GM19452 (cell line): ENCODE data around the gene JAK3.
A peak's percentile ranks its signal among the peaks of the same experiment; 100 is the strongest.

Experiments
- ATAC-seq: cut with Tn5 transposase; IDR thresholded peaks from one replicate; pipeline ENCODE4 v1.9.1; 2021; ENCODE audit not compliant: unreplicated experiment

Gene JAK3

GRCh38 chr19:17866312-17866963 is 18.7 kb upstream of the JAK3 start:
- no peak for ATAC-seq

DNA sequence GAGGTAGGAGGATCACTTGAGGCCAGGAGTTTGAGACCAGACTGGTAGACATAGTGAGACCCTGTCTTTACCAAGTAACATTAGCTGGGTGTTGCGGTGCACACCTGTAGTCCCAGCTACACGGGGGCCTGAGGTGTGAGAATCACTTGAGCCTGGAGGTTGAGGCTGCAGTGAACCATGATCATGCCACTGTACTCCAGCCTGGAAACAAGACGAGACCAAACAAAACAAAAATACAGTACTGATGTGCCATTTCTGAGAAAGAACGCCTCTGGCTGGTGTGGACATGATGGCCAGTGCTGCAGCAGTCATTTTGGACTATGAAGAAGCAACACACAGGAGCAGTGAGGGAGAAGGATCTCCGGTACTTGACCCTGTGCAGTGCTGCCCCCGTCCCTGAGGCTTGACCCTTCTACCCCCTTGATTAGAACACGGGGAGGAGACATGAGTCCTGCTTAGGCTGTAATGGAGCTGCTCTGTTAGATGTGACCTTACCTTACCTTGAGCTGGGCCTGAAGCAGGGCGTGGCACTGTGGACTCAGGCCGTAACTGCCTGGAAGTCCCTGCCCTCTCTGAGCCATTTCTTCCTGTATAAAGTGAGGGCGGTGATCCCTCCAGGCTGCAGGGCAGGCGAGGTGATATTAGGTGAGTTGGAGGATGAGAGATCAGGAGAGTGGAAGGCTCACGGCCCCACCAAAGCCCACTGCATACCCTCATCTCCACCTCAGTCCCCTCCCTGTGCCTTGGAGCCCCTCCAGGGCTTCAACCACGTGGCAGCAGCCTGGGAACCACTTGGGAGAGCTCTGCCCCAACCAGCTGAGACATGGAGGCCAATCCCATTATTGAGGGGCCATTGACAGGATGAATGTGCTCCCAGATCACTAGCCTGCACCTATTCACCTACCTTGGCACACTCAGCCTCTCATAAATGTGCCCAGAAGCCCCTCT is 17.9 kb upstream of the JAK3 start:
- ATAC-seq = no peak

DNA sequence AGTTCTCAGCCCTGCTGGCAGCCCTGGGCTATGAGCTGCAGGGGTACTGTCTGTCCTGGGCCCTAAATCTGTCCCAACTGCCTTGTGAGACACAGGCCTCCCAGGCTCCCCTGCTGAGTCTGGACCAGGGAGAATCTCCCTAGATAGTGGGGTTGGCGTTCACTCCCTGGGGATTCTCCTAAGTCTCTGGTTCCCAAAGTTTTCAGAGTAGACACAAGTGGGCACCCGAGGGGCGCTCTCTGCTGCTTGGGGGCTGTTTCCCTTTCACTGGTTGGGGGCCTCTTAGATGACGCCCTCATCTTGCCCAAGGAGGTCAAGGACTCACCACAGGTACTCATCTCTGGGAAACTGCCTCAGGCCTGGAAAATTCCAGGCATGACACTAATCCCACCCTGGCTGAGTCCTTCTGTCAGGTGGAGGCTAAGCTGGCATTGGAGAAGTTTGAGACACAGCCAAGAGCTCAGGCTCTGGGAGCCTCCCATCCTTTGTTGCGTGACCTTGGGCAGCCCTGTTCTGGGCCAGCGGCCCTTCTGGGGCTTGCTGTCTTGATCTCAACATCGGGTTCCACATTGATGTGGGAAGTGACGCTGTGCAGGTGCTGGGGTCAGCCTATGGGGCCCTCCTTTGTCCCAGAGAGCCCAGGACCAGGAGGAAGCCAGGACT is 15.9 kb upstream of the JAK3 start:
- no peak for ATAC-seq

GRCh38 chr19:17862711-17863519 is 15.1 kb upstream of the JAK3 start:
- no peak for ATAC-seq

- ATAC-seq = no peak
Observed at GRCh38 chr19:17861542-17862402, 14.0 kb upstream of the JAK3 start.

DNA sequence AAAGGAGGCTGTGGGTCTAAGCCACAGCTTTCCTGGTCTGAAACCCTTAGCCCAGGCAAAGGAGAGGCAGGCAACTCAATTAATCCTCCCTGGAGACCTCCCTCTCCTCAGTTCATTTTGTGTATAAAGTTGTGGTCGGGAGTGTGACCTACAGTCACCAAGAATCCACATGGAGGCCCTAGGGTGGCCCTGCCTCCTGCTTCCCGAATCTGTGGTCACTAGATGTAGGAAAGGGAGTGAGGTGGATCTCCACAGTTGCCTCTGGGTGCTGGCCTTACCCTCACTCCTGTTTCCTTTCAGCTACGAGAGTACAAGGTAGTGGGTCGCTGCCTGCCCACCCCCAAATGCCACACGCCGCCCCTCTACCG is 13.2 kb upstream of the JAK3 start:
- ATAC-seq = no peak

DNA sequence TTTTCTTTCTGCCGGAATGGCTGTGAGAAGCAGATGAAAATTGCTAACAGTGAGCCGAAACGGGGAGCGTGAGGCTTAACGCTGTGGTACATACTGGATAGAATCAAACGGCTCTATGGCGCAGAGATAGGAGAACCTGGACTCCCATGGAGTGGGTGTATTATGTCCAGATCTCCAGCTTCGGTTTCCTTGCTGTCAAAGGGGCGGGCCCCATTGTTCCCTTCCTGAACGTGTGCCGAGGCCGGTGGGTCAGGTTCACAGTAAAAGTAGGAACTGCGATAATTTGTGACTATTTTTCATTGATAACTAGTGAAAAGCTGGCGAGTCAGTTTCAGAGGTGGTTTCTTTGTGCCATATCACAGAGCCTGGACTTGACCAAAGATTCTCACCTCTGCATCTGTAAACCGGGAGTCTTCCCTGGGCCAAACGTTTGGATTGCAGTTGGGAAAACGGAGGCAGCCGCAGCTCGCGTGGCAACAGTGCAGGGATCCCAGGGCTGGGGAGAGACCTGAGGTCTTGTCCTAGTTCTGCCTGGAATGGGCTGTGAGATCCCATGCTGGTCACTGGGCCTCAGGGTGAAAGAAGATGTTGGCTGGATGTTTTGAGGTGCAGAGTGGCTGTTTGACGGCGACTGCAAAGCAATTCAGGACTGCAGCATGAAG is 12.7 kb upstream of the JAK3 start:
- no peak for ATAC-seq

- ATAC-seq = peak; percentile 91
Observed at GRCh38 chr19:17859533-17860330, 11.9 kb upstream of the JAK3 start, which contains the start of gene RPL18A. Gene RPL18A (plus strand): TSS chr19:17859910. CDS start chr19:17859957, 47 bp downstream.

- ATAC-seq = no peak
Observed at GRCh38 chr19:17855280-17856152, 7.7 kb upstream of the JAK3 start.

DNA sequence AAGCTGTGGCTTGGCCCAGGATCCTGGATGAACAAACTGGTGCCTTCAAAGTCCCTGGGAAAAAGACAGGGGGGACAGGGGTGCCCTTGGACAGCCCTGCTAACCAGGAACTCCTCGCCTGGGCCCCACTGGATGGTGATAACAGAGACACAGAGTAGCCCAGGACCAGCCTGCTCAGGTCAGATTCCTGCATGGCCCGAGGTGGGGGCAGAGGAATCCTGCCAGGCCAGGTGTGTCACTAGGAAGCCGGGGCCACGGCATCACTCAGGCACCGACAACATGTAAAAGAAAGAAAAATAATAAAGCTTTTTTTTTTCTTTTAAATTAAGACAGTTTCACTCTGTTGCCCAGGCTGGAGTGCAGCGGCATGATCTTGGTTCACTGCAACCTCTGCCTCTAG is 6.3 kb upstream of the JAK3 start:
- ATAC-seq = no peak

GRCh38 chr19:17848595-17849292 is 962 bp upstream of the JAK3 start:
- no peak for ATAC-seq

- ATAC-seq = no peak
Observed at GRCh38 chr19:17846146-17846545, 1.6 kb downstream of the JAK3 start.

DNA sequence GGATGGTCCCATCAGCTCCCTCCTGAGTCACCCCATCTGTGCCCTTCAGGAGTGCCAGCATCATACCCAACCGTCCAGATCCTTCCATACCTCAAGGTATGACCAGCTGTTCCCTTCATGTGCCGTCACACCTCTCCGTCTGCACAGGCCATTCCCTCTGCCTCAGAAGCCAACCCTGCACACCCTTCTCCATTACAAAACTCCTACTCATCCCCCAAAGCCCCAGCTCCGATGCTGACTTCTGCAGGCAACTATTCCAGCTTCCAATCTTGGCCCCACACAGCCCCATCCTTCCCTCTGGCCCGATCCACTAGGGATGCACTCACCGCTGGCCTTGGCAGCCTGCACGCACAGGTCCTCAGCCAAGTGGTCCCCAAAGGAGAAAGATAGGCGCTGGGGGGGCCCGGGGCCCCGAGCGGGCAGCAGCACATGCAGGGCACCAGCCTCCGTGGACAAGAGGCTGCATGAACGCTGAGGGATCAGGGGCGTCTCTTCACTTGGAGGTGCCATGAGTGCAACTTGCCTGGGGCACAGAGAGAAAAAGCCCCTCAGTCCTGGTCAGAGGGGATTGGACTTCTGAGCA is 3.8 kb downstream of the JAK3 start:
- no peak for ATAC-seq

DNA sequence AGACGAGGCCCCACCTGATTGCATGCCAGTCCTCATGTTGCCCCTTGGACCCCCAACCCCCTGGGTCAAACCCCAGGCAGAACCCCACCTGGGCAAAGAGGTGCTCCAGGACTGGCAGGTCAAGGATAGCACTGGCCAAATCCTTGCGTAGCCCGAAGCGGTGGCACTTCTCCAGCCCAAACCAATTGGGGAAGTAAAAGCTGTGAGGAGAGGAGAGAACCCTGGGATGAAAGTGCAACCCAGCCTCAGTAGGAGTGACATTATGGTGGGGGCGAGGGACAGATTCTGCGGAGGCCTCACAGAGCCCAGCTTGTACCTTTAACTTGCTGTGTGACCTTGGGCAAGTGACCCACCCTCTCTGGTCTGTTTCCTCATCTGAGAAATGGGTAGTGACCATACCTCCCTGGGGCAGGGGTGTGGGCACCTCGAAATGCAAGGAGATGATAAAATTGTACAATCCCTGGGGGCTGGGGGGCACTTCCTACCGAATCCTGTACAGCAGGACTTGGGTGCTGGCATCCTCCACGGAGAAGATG is 4.4 kb downstream of the JAK3 start:
- no peak for ATAC-seq

DNA sequence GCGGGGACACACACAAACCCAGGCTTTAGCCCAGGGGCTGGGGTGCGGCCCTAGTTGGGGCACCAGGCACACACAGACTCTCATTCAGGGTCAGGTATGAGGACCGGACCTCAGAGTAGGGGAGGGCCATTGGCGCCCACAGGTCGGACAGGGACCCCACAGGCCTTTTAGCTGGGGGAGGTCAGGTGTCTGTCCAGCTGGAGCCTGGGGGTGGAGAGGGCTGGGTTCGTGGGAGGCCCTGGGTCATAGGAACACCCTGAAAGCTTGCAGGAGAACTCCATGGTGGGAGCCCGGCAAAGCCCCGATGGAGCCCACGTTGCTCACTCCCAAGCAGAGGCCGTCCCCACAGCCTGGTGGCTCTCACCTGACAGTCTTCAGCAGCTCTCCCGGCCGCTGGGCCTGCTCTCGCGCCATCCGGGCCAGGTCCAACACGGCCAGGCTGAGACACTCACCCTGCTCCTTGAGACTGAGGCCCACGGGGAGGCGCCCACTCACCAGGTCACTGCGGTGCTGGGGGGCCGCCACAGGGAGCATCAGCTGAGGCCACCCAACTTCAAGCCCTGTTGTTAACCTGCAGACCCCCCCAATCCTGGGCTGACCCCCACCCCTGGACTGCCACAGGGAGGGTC is 5.0 kb downstream of the JAK3 start:
- ATAC-seq = no peak
